ENCODE measurements around the gene SPOP.
"Not testable (repeated sequence)": the region's sequence is repeated elsewhere in the genome, so short reads cannot be mapped to it uniquely, and the experiment has no call there.

The SPOP gene

GRCh38 chr17:49695698-49696232 is 17.9 kb upstream of the SPOP start:
- DNase-seq = no peak

- peak; percentile 76 for DNase-seq
Observed at GRCh38 chr17:49694847-49695697, 17.2 kb upstream of the SPOP start.

- DNase-seq = no peak
Observed at GRCh38 chr17:49692751-49693150, 14.9 kb upstream of the SPOP start.

GRCh38 chr17:49691677-49692191 is 13.8 kb upstream of the SPOP start:
- no peak for DNase-seq

- no peak for DNase-seq
Observed at GRCh38 chr17:49691086-49691676, 13.3 kb upstream of the SPOP start.

- no peak for DNase-seq
Observed at GRCh38 chr17:49690256-49690655, 12.4 kb upstream of the SPOP start.

GRCh38 chr17:49688848-49689247 is 11.0 kb upstream of the SPOP start:
- no peak for DNase-seq

GRCh38 chr17:49687878-49688491 is 10.1 kb upstream of the SPOP start:
- DNase-seq = no peak

GRCh38 chr17:49681106-49681979 is 3.4 kb upstream of the SPOP start:
- no peak for DNase-seq

- no peak for DNase-seq
Observed at GRCh38 chr17:49680314-49680713, 2.4 kb upstream of the SPOP start.

- peak; percentile 96 for DNase-seq
Observed at GRCh38 chr17:49677134-49677932, 564 bp downstream of the SPOP start.

GRCh38 chr17:49676276-49676868 is 1.5 kb downstream of the SPOP start:
- DNase-seq = no peak

- no peak for DNase-seq
Observed at GRCh38 chr17:49674507-49674906, 3.4 kb downstream of the SPOP start.

- not testable (repeated sequence) for DNase-seq
Observed at GRCh38 chr17:49673679-49674078, 4.2 kb downstream of the SPOP start.

- no peak for DNase-seq
Observed at GRCh38 chr17:49670641-49671040, 7.3 kb downstream of the SPOP start.

GRCh38 chr17:49670002-49670401 is 7.9 kb downstream of the SPOP start:
- no peak for DNase-seq

GRCh38 chr17:49667854-49668253 is 10.0 kb downstream of the SPOP start:
- no peak for DNase-seq

GRCh38 chr17:49664706-49665211 is 13.1 kb downstream of the SPOP start:
- no peak for DNase-seq

GRCh38 chr17:49659661-49660382 is 18.1 kb downstream of the SPOP start:
- no peak for DNase-seq

GRCh38 chr17:49656247-49656646 is 21.6 kb downstream of the SPOP start:
- no peak for DNase-seq

Data from activated CD4-positive, CD25-positive, alpha-beta regulatory T cell treated with anti-CD3 and anti-CD28 coated beads, Interleukin-2, amount 50 U/mL, for 72 hours (primary cell).